GDM1 (cell line): ENCODE data around the gene DIAPH2.

Experiments used
- DNase-seq: peaks from one replicate; lab custom pipeline; 2025; lab: John Stamatoyannopoulos, UW

DIAPH2 gene

DNA sequence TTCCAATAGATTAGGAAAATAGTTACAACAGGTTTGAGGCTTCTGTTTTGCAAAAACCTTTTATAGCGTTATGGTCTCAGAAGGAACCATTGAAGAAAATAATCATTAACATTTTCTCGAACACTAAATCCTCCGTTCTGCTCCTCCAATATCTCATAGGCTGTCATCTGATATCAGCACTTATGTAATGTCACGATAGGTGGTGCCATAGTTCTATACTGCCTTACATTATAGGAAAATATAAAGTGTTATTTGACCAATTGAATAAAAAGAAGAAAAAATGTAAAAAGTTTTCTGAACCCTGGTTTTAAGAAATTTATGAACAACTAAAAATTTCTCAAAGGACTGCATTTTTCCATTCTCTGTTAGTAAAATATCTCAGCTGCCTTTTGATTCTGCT, 490.5 kb downstream of the DIAPH2 start:
- no peak for DNase-seq

DNA sequence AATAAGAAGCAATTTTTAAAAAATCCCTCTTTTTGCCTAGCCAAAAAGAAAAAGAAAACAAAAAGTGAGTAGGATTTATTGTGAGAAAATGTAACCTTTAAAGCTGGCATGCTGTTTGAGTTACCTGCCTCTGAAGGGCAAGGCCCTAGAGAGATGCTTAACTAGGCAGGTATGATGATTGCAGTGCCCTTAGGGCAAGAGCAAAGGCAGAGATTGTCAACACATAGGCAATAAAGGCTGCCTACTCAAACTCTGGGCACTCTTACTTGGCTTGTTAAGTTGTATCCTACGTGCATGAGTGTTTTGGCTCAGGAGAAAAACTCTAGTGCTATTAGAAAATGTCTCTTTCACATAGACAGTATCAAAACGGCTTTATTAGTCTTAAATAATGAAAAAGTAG, 505.0 kb downstream of the DIAPH2 start:
- no peak for DNase-seq

GRCh38 chrX:97199501-97199900, 514.9 kb downstream of the DIAPH2 start:
- no peak for DNase-seq

DNA sequence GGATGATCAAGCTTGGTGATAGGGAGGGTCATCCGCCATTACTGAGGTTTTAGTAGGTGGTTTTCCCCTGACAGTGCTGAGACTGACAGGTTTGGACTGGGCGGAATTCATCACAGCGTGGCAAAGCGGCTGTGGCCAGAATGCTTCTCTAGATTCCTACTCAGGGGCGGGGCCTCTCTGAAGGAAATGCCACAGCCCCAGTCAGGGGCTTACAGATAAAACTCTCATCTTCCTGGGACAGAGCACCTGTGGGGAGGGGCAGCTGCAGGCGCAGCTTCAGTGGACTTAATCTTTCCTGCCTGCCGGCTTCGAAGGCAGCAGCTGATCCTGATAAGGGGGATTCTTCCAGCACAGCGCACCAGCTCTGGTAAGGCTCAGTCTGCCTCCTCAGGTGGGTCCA, 515.8 kb downstream of the DIAPH2 start:
- no peak for DNase-seq

- no peak for DNase-seq
Observed at GRCh38 chrX:97210501-97210900, 525.9 kb downstream of the DIAPH2 start.

- DNase-seq = no peak
Observed at GRCh38 chrX:97211070-97211469, 526.4 kb downstream of the DIAPH2 start.

- DNase-seq = no peak
Observed at GRCh38 chrX:97215186-97215585, 530.5 kb downstream of the DIAPH2 start.

DNA sequence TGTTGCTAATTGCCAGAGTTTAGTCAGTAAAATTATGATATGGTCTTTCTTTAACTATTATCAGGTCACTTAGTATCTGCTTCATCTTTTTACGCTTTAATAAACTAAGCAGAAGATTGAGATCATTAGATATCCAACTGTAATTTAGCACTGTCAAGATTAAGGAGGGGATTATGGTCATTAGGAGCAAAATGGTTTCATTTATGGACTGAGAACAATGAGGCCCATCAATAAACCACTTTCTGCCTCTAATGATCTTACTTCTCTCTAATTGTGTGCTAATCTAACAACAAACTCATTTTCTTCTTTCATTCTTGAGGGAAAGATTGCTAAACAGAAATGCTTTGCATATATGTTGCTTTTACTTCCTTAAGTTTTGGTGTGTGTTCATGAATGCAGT, 539.5 kb downstream of the DIAPH2 start:
- DNase-seq = no peak

DNA sequence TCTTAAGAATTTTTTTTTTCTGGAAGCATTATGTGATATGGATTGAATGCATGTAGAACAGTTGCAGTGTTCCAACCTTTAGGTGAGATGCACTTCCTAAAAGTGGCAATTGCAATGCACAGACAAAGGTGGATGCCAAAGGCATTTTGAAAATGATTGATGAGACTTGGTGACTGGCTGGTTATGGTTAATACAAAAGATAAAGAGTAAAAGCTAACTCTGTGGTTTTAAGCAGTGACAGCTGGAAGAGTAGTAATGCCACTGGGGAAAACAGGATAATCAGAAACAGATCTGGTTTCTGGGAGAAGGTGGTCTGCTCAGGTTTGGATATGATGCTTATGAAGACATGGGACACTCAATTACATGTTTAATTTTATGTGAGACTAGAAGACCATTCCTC, 544.7 kb downstream of the DIAPH2 start:
- DNase-seq = no peak

DNA sequence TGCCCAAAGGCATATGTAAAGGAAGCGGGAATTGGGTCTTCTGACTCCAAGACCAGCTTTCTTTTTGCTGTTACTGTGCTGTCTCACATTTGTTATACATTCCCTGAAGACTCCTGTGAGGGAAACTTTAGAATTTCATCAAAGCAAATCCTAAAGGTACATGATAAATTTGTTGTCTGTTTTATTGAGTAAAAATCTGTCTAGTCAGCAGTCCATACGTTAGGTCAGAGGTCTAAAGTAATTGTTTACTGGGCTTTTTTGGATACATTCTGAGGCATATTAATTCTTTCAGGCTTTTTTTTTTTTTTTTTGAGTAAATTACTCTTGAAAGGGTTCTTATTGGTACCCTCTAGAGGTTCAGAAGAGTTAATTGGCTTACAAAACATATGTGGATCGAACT, 546.3 kb downstream of the DIAPH2 start:
- no peak for DNase-seq

GRCh38 chrX:97234471-97235081, 549.9 kb downstream of the DIAPH2 start:
- no peak for DNase-seq

GRCh38 chrX:97238632-97239031, 554.0 kb downstream of the DIAPH2 start:
- no peak for DNase-seq

DNA sequence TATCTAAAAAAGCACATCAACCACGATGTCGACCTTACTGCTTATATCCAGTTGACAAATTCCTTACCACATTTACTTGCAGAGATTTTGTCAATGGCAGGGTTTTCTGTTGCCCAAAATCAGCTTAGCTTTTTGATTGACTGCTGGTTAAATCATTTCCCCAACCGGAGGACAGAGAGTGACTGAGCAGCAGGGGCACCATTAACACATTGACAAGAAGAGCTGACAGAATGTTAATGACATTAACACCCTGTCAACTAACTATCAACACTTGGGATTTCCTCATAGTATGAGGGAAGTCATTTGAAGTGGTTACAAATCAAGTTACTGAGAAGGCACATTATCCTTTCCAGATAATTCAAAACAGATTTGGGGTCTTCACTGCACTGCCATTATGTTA, 567.5 kb downstream of the DIAPH2 start:
- DNase-seq = no peak

DNA sequence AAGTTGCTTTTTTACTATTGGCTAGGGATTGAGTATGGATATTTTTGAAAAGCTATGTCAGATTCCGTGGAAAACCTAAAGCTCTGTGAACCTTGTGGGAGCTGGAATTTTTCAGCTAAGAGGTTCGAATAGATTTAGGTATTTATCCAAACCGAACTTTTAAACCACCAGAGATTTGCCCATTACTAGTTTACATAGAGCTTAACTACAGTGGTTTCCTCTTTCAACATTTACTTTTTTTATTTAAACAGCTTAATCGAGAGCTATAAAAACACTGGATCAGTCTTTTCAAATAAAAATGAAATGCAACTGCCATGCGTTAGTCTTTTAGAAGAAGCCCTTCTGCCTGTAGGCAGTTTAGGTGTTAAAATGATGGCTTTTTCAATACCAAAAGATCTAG, 576.0 kb downstream of the DIAPH2 start:
- DNase-seq = no peak

DNA sequence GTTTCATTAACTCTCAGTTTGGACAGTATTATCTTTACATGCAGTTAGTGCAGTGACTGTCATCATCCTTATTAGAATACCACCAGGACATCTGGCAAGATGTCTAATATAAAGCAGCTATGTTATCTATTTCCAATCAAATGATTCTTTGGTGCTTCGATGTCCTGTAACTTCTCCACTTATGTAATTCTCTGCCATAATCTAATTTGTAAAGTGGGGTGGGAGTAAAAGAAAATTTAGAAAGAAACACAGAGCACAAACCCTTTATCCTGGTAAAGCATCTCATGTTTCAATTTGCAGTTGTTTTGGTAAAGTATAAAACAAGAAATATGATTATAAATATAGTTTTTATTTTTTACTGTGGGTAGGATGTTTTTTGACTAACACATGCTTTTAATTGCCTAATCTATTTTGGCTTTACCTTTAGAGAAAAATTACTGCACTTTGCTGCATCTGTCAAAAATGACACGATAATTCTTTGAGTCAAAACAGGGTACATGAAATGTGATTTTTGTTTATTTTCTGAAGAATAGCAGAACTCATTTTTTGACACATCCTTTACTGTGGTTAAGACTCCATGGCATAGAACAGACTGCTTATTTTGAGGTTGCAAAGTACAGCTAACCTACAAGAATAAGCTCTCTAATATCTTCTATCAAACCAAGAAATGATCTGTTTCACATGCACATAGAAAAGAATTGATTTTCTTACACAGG, 581.9 kb downstream of the DIAPH2 start:
- no peak for DNase-seq

DNA sequence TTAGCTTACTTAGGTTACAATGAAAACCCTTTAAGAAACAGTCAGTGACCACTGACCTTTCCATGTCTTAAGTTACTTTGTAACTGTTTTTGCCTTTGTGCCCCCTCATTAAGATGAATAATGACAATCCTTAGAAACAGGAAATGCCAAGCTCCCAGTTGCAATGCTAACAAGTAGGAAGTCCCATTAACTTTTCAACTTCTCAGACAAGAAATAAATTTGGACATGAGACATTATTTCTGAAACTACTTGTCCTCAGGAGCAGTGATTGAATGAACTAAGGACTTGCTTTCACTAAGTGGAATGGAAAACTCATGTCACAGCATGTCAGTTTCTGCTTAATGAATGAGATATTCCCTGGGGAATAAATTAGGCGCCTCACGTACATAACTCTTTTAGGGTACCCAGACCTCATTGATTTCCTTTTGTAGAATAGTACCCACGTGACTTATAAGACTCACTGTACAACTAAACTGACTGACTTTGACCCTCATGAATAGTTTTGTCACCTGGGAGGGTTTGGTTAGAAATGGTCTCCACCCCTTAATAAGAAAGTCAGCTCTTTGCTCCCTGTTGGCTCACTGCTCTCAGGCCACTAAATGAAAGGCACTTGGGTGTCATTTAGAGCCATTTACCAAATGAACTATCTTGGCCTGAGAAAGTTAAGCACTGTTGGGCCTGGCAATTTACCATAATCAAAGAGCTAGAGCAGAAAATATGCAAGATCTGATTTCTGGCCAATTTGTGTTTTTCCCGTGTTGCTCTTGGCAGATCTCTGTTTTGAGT, 582.9 kb downstream of the DIAPH2 start:
- DNase-seq = no peak

- DNase-seq = no peak
Observed at GRCh38 chrX:97268182-97268680, 583.6 kb downstream of the DIAPH2 start.

GRCh38 chrX:97284531-97284930, 599.9 kb downstream of the DIAPH2 start:
- DNase-seq = no peak

DNA sequence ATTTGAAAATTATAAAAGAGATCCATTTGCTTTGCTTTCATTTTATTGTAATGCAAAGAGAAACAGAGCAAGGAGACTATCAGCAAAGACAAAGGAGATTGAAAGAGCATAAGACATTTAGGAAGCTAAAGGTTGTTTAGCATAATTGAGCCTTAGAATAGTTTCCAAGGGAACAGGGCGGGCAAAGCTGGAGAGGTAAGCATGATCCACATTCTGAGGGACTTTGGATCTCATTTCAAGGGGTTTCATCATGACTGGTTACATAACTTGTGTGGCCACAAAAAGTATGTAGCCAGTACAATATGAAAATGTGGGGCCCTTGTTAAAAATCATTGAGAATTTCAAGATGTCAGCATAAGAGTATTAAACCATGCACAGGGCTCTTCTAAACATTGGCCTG, 605.6 kb downstream of the DIAPH2 start:
- no peak for DNase-seq

DNA sequence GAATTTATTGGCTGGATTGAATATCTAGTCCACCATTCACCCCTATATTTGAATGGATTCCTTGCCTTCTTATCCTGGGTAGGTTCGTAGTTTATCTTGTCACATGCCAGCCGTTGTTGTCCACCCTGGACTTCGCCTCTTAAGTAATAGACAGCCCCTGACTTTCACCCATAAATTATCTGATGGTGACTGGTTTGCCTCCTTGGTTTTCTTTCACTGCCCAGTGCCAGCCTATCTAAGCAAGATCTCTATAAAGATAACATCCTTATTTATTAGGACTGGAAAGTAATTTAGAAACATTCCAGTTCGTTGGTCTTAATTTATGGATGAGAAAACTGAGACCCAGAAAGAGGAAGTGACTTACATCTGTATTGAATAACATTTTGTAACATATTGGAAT, 609.4 kb downstream of the DIAPH2 start:
- DNase-seq = no peak

GRCh38 chrX:97295954-97296353, 611.3 kb downstream of the DIAPH2 start:
- no peak for DNase-seq

GRCh38 chrX:97306771-97307470, 622.3 kb downstream of the DIAPH2 start:
- DNase-seq = no peak
